ENCODE data around the gene FOXRED2. TPM values are rescaled to one million over a fixed set of nuclear protein-coding genes. Genes with fewer than 3 reads are reported as not detected.
A peak's percentile ranks its signal among the peaks of the same experiment; 100 is the strongest.

The FOXRED2 gene
- total RNA-seq, 1 donor from 2014 or later: 6.5 TPM

- no peaks in the 10 kb centered on the region for H3K9me3 Mint-ChIP-seq
- no peak for TF ChIP-seq CTCF (IDR thresholded peaks at IDR 0.05)
- H3K27me3 Mint-ChIP-seq: no peaks in the 10 kb centered on the region
- no peak overlapping the region for H3K27ac Mint-ChIP-seq
- ChIA-PET CTCF (interaction anchor here (1.2 to 1.7 kb wide), 2 partner anchors 147 to 175 kb away, joined by 3 read pairs; no protein-coding TSS in a partner anchor), POLR2A (no interaction called here)
- peaks cover 4% of the 10 kb centered on the region for H3K4me1 Mint-ChIP-seq
- intact Hi-C loops (cut with micrococcal nuclease): no loop called here
- H3K4me3 Mint-ChIP-seq: no peak overlapping the region
- no peak for ATAC-seq (ENCODE audit: low read depth)
- no peak for DNase-seq
- H3K36me3 Mint-ChIP-seq (ENCODE audit: low read depth): peaks cover 81% of the 10 kb centered on the region
Measured at GRCh38 chr22:36475341-36475740, 31.5 kb downstream of the FOXRED2 start.

DNA sequence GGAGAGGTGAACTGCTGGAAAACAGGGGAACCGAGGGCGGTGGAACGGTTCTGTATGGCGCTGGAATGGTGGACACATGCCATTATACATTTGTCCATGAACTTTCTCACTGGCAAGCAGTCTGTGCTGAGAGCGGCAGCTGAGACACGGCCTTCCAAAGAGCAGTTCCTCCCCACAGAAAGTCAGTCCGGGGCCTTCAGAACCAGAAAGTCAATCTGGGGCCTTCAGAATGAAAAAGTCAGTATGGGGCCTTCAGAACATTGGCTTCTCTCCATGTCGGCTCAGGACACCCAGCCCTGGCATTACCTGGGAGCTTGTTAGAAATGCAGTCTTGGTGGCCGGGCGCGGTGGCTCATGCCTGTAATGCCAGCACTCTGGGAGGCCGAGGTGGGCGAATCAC, 34.2 kb downstream of the FOXRED2 start:
- no peak for DNase-seq
- no peak for ATAC-seq (ENCODE audit: low read depth)
- Mint-ChIP-seq H3K4me3 (no peak overlapping the region), H3K9me3 (no peaks in the 10 kb centered on the region), H3K27ac (no peak overlapping the region), H3K27me3 (no peaks in the 10 kb centered on the region), H3K4me1 (peaks cover 6% of the 10 kb centered on the region), H3K36me3 (ENCODE audit: low read depth) (peaks cover 67% of the 10 kb centered on the region)
- ChIA-PET CTCF (interaction anchor here (8.5 kb wide), 1 partner anchor 172 kb away, joined by 144 read pairs; no protein-coding TSS in a partner anchor), POLR2A (no interaction called here)
- TF ChIP-seq CTCF (IDR thresholded peaks at IDR 0.05): no peak
- intact Hi-C loops (cut with micrococcal nuclease): loop anchor here (5.0 kb wide), 1 partner anchor 275 kb away; no protein-coding TSS in a partner anchor

GRCh38 chr22:36471341-36471821, 35.5 kb downstream of the FOXRED2 start:
- DNase-seq (no peak), ATAC-seq (ENCODE audit: low read depth) (no peak)
- no peaks in the 10 kb centered on the region for H3K9me3 Mint-ChIP-seq
- no peak for TF ChIP-seq CTCF (IDR thresholded peaks at IDR 0.05)
- ChIA-PET POLR2A (interaction anchor here (0.6 to 2.0 kb wide), 6 partner anchors 8 to 186 kb away, joined by 3 to 20 read pairs (median 6); partner anchors contain the start of gene TXN2), CTCF (interaction anchor here (0.9 to 8.5 kb wide), 19 partner anchors 11 to 193 kb away, joined by 3 to 144 read pairs (median 8); partner anchors contain the start of gene TXN2)
- no peaks in the 10 kb centered on the region for H3K27me3 Mint-ChIP-seq
- no peak overlapping the region for H3K27ac Mint-ChIP-seq
- H3K4me1 Mint-ChIP-seq: peaks cover 6% of the 10 kb centered on the region
- intact Hi-C loops (cut with micrococcal nuclease): loop anchor here (5.0 kb wide), 1 partner anchor 274 kb away; no protein-coding TSS in a partner anchor
- peaks cover 64% of the 10 kb centered on the region for H3K36me3 Mint-ChIP-seq (ENCODE audit: low read depth)
- no peak overlapping the region for H3K4me3 Mint-ChIP-seq

DNA sequence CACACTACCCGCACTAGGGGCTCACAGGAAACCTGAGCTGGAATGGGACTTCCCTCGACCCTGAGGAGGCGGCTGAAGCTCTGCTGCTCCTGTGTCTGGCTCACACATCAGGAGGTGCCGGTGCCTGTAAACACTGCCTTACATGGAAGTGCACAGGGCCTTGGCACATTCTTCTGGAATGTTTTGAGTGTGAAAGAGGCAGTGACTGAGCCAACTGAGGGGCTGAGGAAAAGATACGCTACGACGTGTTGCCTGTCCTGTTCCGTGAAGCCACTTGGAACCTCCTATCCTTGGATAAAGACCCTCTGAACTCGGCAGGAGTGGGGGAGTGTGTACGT, 35.9 kb downstream of the FOXRED2 start:
- no peaks in the 10 kb centered on the region for H3K27me3 Mint-ChIP-seq
- ATAC-seq (ENCODE audit: low read depth) (no peak), DNase-seq (no peak)
- H3K9me3 Mint-ChIP-seq: no peaks in the 10 kb centered on the region
- intact Hi-C loops (cut with micrococcal nuclease): loop anchor here (1.0 to 5.0 kb wide), 4 partner anchors 66 to 274 kb away; no protein-coding TSS in a partner anchor
- H3K4me3 Mint-ChIP-seq: no peak overlapping the region
- H3K36me3 Mint-ChIP-seq (ENCODE audit: low read depth): peaks cover 61% of the 10 kb centered on the region
- peaks cover 6% of the 10 kb centered on the region for H3K4me1 Mint-ChIP-seq
- ChIA-PET CTCF (interaction anchor here (0.8 to 8.5 kb wide), 19 partner anchors 12 to 192 kb away, joined by 3 to 144 read pairs (median 8); partner anchors contain the start of gene TXN2), POLR2A (interaction anchor here (0.6 to 2.0 kb wide), 6 partner anchors 8 to 186 kb away, joined by 3 to 20 read pairs (median 6); partner anchors contain the start of gene TXN2)
- no peak overlapping the region for H3K27ac Mint-ChIP-seq
- no peak for TF ChIP-seq CTCF (IDR thresholded peaks at IDR 0.05)

- Mint-ChIP-seq H3K36me3 (ENCODE audit: low read depth) (peaks cover 55% of the 10 kb centered on the region), H3K27me3 (no peaks in the 10 kb centered on the region), H3K9me3 (no peaks in the 10 kb centered on the region), H3K27ac (no peak overlapping the region), H3K4me1 (peaks cover 6% of the 10 kb centered on the region), H3K4me3 (no peak overlapping the region)
- intact Hi-C loops (cut with micrococcal nuclease): loop anchor here (1.0 to 5.0 kb wide), 4 partner anchors 65 to 273 kb away; no protein-coding TSS in a partner anchor
- peak; percentile 62 for DNase-seq
- ChIA-PET POLR2A (interaction anchor here (0.6 to 2.0 kb wide), 13 partner anchors 7 to 185 kb away, joined by 3 to 20 read pairs (median 4); partner anchors contain the start of genes MYH9 and TXN2), CTCF (interaction anchor here (0.6 to 8.5 kb wide), 32 partner anchors 11 to 192 kb away, joined by 3 to 144 read pairs (median 6); partner anchors contain the start of gene TXN2)
- TF ChIP-seq CTCF (IDR thresholded peaks at IDR 0.05): no peak
- ATAC-seq (ENCODE audit: low read depth): peak; percentile 96
Measured at GRCh38 chr22:36470162-36470993, 36.5 kb downstream of the FOXRED2 start.
